Measurements from ENCODE around the gene LAPTM5.

Gene LAPTM5

GRCh38 chr1:30718636-30719405 is 38.8 kb downstream of the LAPTM5 start (continued):
- TF ChIP-seq EGR2 (tag by site-specific recombination; IDR thresholded peaks at IDR 0.05; ENCODE audit: low read depth) (peak; percentile 66; the same call in 1 of the 2 replicates), ZSCAN5A (tag by site-specific recombination; IDR thresholded peaks at IDR 0.05) (peak; percentile 85; the same call in 1 of the 2 replicates), ZNF560 (tag by site-specific recombination; IDR thresholded peaks at IDR 0.05; ENCODE audit: borderline replicate concordance) (no peak), ZNF394 (tag by site-specific recombination; IDR thresholded peaks at IDR 0.05; ENCODE audit: borderline replicate concordance) (peak; percentile 15; the same call in 1 of the 2 replicates), ZBTB26 (tag by site-specific recombination; optimal IDR thresholded peaks at IDR 0.05) (peak; percentile 66), HIC1 (tag by site-specific recombination; IDR thresholded peaks at IDR 0.05) (peak; percentile 86), ZBTB17 (tag by site-specific recombination; IDR thresholded peaks at IDR 0.05) (peak; percentile 98), ZNF324 (tag by site-specific recombination; IDR thresholded peaks at IDR 0.05) (peak; percentile 64), ZBTB20 (tag by site-specific recombination; IDR thresholded peaks at IDR 0.05) (0 out of 2 replicates have a peak, but pooled peaks have one; percentile 6), ZIC2 (tag by site-specific recombination; IDR thresholded peaks at IDR 0.05) (peak; percentile 37; the same call in 1 of the 2 replicates), KLF1 (tag by site-specific recombination; IDR thresholded peaks at IDR 0.05) (peak; percentile 79; the same call in 1 of the 2 replicates), ZNF610 (tag by site-specific recombination; IDR thresholded peaks at IDR 0.05; ENCODE audit: borderline replicate concordance) (no peak), ZNF76 (tag by site-specific recombination; IDR thresholded peaks at IDR 0.05; ENCODE audit: borderline replicate concordance, low read depth) (peak; percentile 63; the same call in 1 of the 2 replicates), ZFHX2 (tag by site-specific recombination; conservative IDR thresholded peaks at IDR 0.05) (peak; percentile 75), ZNF596 (tag by site-specific recombination; IDR thresholded peaks at IDR 0.05) (no peak), ZNF398 (tag by site-specific recombination; IDR thresholded peaks at IDR 0.05) (peak; percentile 37), ZNF175 (tag by site-specific recombination; IDR thresholded peaks at IDR 0.05) (no peak), SP2 (tag by site-specific recombination; IDR thresholded peaks at IDR 0.05) (peak; percentile 8; the same call in 1 of the 2 replicates), PBX3 (CRISPR knock-in tag; IDR thresholded peaks at IDR 0.05) (peak; percentile 51; the same call in 1 of the 2 replicates), ZXDB (tag by site-specific recombination; IDR thresholded peaks at IDR 0.05) (peak; percentile 62), KLF7 (tag by site-specific recombination; IDR thresholded peaks at IDR 0.05; ENCODE audit: borderline replicate concordance) (peak; percentile 20; the same call in 1 of the 2 replicates), SCRT2 (tag by site-specific recombination; IDR thresholded peaks at IDR 0.05) (peak; percentile 36; the same call in 1 of the 2 replicates), CTCF (tag by site-specific recombination; IDR thresholded peaks at IDR 0.05) (peak; percentile 96), GLIS1 (tag by site-specific recombination; IDR thresholded peaks at IDR 0.05) (peak; percentile 89), ZSCAN18 (tag by site-specific recombination; IDR thresholded peaks at IDR 0.05) (no peak)

Data from HEK293 (cell line).